Glutamatergic neuron (in vitro differentiated cells): Measurements from ENCODE around the gene IL26. TPM values are rescaled to one million over a fixed set of nuclear protein-coding genes. Genes with fewer than 3 reads are reported as not detected.

ENCODE experiments used
- DNase-seq: peaks from one replicate; pipeline ENCODE4 v3.0.0; 2022
- H3K27ac Mint-ChIP-seq: one replicate; pipeline ENCODE4 v1.8.0; 2020; ENCODE audit warnings: mild to moderate bottlenecking, mixed read lengths, inconsistent platforms; ENCODE audit not compliant: unreplicated experiment
- H3K27me3 Mint-ChIP-seq: one replicate; pipeline ENCODE4 v1.8.0; 2020; ENCODE audit warnings: mild to moderate bottlenecking, moderate library complexity, mixed read lengths, inconsistent platforms; ENCODE audit not compliant: unreplicated experiment
- H3K36me3 Mint-ChIP-seq: one replicate; pipeline ENCODE4 v1.8.0; 2020; ENCODE audit warnings: mild to moderate bottlenecking, mixed read lengths, inconsistent platforms; ENCODE audit not compliant: unreplicated experiment
- H3K4me1 Mint-ChIP-seq: one replicate; pipeline ENCODE4 v1.8.0; 2020; ENCODE audit warnings: mild to moderate bottlenecking, low read depth, mixed read lengths, inconsistent platforms; ENCODE audit not compliant: unreplicated experiment
- H3K4me3 Mint-ChIP-seq: one replicate; pipeline ENCODE4 v1.8.0; 2020; ENCODE audit warnings: mild to moderate bottlenecking, mixed read lengths, inconsistent platforms; ENCODE audit not compliant: unreplicated experiment
- H3K9me3 Mint-ChIP-seq: one replicate; pipeline ENCODE4 v1.8.0; 2020; ENCODE audit warnings: mild to moderate bottlenecking, moderate library complexity, mixed read lengths, inconsistent platforms; ENCODE audit not compliant: unreplicated experiment
- CTCF ChIP-seq: fragments of 200-600 bp; sonication (generic); IDR thresholded peaks from one replicate; pipeline ENCODE4 v1.5.0; 2021; ENCODE audit not compliant: partially characterized antibody, unreplicated experiment
- long read RNA-seq: library from polyadenylated mRNA; unstranded; transcript quantifications from one replicate; pipeline ENCODE4 v2.0.0, GENCODE V29; 2020; ENCODE audit not compliant: unreplicated experiment
- total RNA-seq: library from RNA; stranded (reverse); fragmentation: NEBNext Ultra II Directional; extraction: Animal tissue kit (Norgen Biotek cat#: 25700); gene quantifications from one replicate; pipeline ENCODE4 v1.2.1, GENCODE V29; 2021; ENCODE audit not compliant: unreplicated experiment

The IL26 gene
- total RNA-seq, result not detected
- long read RNA-seq, result 0 reads

GRCh38 chr12:68225576-68226476 lies at the start of gene IL26:
TSS of gene IL26 (minus strand) at chr12:68225810. CDS start at chr12:68225756, 54 bp downstream.
- Mint-ChIP-seq H3K9me3 (no peaks in the 10 kb centered on the region), H3K27ac (no peak within 1 kb of the TSS), H3K27me3 (peaks cover 3% of the 10 kb centered on the region), H3K4me1 (peaks cover 7% of the 10 kb centered on the region), H3K36me3 (no peaks in the 10 kb centered on the region), H3K4me3 (no peak within 1 kb of the TSS)
- TF ChIP-seq CTCF, result no peak
- DNase-seq, result no peak

GRCh38 chr12:68272732-68273131 lies 47.1 kb upstream of the IL26 start:
- H3K4me3 Mint-ChIP-seq, result no peak overlapping the region
- no peaks in the 10 kb centered on the region for H3K9me3 Mint-ChIP-seq
- no peaks in the 10 kb centered on the region for H3K27me3 Mint-ChIP-seq
- no peak overlapping the region for H3K27ac Mint-ChIP-seq
- TF ChIP-seq CTCF, result no peak
- H3K4me1 Mint-ChIP-seq, result no peaks in the 10 kb centered on the region
- no peaks in the 10 kb centered on the region for H3K36me3 Mint-ChIP-seq
- no peak for DNase-seq

- no peaks in the 10 kb centered on the region for H3K4me1 Mint-ChIP-seq
- H3K27me3 Mint-ChIP-seq, result no peaks in the 10 kb centered on the region
- TF ChIP-seq CTCF, result no peak
- H3K27ac Mint-ChIP-seq, result no peak overlapping the region
- no peaks in the 10 kb centered on the region for H3K9me3 Mint-ChIP-seq
- no peak overlapping the region for H3K4me3 Mint-ChIP-seq
- H3K36me3 Mint-ChIP-seq, result no peaks in the 10 kb centered on the region
- DNase-seq, result no peak
These were observed 45.7 kb upstream of the IL26 start for GRCh38 chr12:68271346-68271745.

- Mint-ChIP-seq H3K4me1 (no peaks in the 10 kb centered on the region), H3K9me3 (no peaks in the 10 kb centered on the region), H3K27ac (no peak overlapping the region), H3K4me3 (no peak overlapping the region), H3K36me3 (no peaks in the 10 kb centered on the region), H3K27me3 (no peaks in the 10 kb centered on the region)
- DNase-seq, result no peak
- TF ChIP-seq CTCF, result no peak
These were observed 44.7 kb upstream of the IL26 start for GRCh38 chr12:68270358-68270757.

GRCh38 chr12:68269779-68270178 lies 44.2 kb upstream of the IL26 start:
- Mint-ChIP-seq H3K27me3 (no peaks in the 10 kb centered on the region), H3K36me3 (no peaks in the 10 kb centered on the region), H3K4me1 (no peaks in the 10 kb centered on the region), H3K9me3 (no peaks in the 10 kb centered on the region), H3K4me3 (no peak overlapping the region), H3K27ac (no peak overlapping the region)
- DNase-seq, result no peak
- TF ChIP-seq CTCF, result no peak
